ENCODE data around the gene PRPF38B.

PRPF38B gene

GRCh38 chr1:108747171-108747850 is 55.2 kb downstream of the PRPF38B start:
- Histone ChIP-seq H3K9me3 (ENCODE audit: control insufficient read depth, low read length) (no peaks in the 10 kb centered on the region), H3K27ac (ENCODE audit: low read depth, low read length, severe bottlenecking) (peak overlapping the region; percentile 94), H3K36me3 (ENCODE audit: control insufficient read depth, insufficient read depth, low read length) (peaks cover 15% of the 10 kb centered on the region), H3K4me1 (ENCODE audit: control insufficient read depth, insufficient read depth, low read length, poor library complexity, severe bottlenecking) (no peaks in the 10 kb centered on the region), H3K4me3 (ENCODE audit: extremely low read depth, insufficient read depth, low read length, poor library complexity, severe bottlenecking) (peak overlapping the region; percentile 98)
- 0% methylated on average over 10 to 12 of the region's 15 CpGs for WGBS, 2 experiments (ENCODE audit: insufficient coverage in 2 of 2)

- Histone ChIP-seq H3K27ac (ENCODE audit: low read depth, low read length, severe bottlenecking) (no peak overlapping the region), H3K4me3 (ENCODE audit: extremely low read depth, insufficient read depth, low read length, poor library complexity, severe bottlenecking) (no peak overlapping the region), H3K9me3 (ENCODE audit: control insufficient read depth, low read length) (no peaks in the 10 kb centered on the region), H3K4me1 (ENCODE audit: control insufficient read depth, insufficient read depth, low read length, poor library complexity, severe bottlenecking) (no peaks in the 10 kb centered on the region), H3K36me3 (ENCODE audit: control insufficient read depth, insufficient read depth, low read length) (peaks cover 15% of the 10 kb centered on the region)
- WGBS, 2 experiments (ENCODE audit: insufficient coverage in 2 of 2), result 100% methylated on average over 1 of the region's 3 CpGs; no CpG with 5 or more reads in 1 of the 2 experiments
These were observed 55.8 kb downstream of the PRPF38B start for GRCh38 chr1:108747898-108748297.

- no peaks in the 10 kb centered on the region for H3K9me3 ChIP-seq (ENCODE audit: control insufficient read depth, low read length)
- H3K4me1 ChIP-seq (ENCODE audit: control insufficient read depth, insufficient read depth, low read length, poor library complexity, severe bottlenecking), result no peaks in the 10 kb centered on the region
- 92 to 97% methylated on average over 3 of the region's 4 CpGs for WGBS, 2 experiments (ENCODE audit: insufficient coverage in 2 of 2)
- H3K36me3 ChIP-seq (ENCODE audit: control insufficient read depth, insufficient read depth, low read length), result peaks cover 18% of the 10 kb centered on the region
- H3K27ac ChIP-seq (ENCODE audit: low read depth, low read length, severe bottlenecking), result no peak overlapping the region
- H3K4me3 ChIP-seq (ENCODE audit: extremely low read depth, insufficient read depth, low read length, poor library complexity, severe bottlenecking), result no peak overlapping the region
These were observed 57.0 kb downstream of the PRPF38B start for GRCh38 chr1:108749081-108749480.

GRCh38 chr1:108750476-108751181 is 58.5 kb downstream of the PRPF38B start:
- Histone ChIP-seq H3K4me1 (ENCODE audit: control insufficient read depth, insufficient read depth, low read length, poor library complexity, severe bottlenecking) (no peaks in the 10 kb centered on the region), H3K36me3 (ENCODE audit: control insufficient read depth, insufficient read depth, low read length) (peaks cover 30% of the 10 kb centered on the region), H3K27ac (ENCODE audit: low read depth, low read length, severe bottlenecking) (no peak overlapping the region), H3K4me3 (ENCODE audit: extremely low read depth, insufficient read depth, low read length, poor library complexity, severe bottlenecking) (no peak overlapping the region), H3K9me3 (ENCODE audit: control insufficient read depth, low read length) (no peaks in the 10 kb centered on the region)
- WGBS, 2 experiments (ENCODE audit: insufficient coverage in 2 of 2), result no CpG with 5 or more reads among the region's 1 CpG
